SIG-M5 treated with dmso at 0.1 percent for 504 hours (cell line): ENCODE data around the gene MVK.

ENCODE experiments used
- DNase-seq: peaks from one replicate; lab custom pipeline; 2025; ENCODE audit not compliant: unreplicated experiment; lab: John Stamatoyannopoulos, UW

Gene MVK

DNA sequence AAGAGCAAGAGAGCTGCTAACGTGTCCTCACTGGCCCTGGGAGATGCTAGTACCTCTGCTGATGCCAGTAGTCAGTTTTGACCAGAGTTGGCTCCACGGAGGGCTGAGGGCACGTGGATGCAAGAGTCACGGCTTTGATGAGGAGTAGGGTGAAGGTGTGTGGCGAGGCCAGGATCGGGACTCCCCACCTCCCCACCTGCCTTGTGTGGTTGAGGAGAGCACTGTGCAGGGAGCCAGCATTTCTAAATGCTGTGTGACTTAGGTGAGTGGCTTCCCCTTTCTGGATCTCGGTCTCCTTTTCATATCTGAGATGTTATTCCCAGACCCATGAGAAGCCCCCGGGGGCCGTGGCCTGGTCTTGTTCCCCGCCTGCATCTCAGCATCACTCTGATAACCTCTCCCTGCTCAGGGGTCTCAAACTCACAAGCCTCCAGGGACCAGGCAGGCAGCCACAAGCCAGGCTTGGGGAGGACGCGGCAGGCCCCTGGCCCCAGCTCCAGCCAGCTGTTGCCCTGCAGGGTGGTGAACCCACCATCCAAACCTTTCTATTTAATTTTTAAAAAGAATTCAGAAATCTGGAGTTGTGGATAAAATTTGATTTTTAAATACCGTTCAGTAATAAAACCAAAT, 32.1 kb downstream of the MVK start:
- DNase-seq = no peak

GRCh38 chr12:109606320-109607028, 32.9 kb downstream of the MVK start:
- no peak for DNase-seq

- no peak for DNase-seq
Observed at GRCh38 chr12:109607618-109608017, 34.0 kb downstream of the MVK start.

- no peak for DNase-seq
Observed at GRCh38 chr12:109608270-109608669, 34.7 kb downstream of the MVK start.

DNA sequence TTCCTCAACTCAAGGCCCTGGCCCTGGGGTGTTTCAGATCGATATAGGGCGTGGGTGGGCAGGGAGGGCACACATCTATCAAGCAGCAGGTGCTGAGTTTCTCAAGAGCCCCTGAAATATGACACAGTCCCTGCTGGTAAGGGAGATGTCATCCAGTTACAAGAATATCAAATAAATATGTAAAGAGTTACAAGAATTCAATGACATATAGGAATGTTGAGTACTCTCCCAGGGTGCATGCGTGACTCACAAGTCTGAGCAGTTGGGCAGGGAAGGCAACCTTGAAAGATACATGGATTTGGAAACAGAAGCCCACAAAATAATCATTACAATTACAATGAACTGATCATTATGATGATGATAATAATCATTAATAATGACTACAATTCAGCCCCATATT, 35.2 kb downstream of the MVK start:
- DNase-seq = no peak

GRCh38 chr12:109609342-109609741, 35.7 kb downstream of the MVK start:
- no peak for DNase-seq

DNA sequence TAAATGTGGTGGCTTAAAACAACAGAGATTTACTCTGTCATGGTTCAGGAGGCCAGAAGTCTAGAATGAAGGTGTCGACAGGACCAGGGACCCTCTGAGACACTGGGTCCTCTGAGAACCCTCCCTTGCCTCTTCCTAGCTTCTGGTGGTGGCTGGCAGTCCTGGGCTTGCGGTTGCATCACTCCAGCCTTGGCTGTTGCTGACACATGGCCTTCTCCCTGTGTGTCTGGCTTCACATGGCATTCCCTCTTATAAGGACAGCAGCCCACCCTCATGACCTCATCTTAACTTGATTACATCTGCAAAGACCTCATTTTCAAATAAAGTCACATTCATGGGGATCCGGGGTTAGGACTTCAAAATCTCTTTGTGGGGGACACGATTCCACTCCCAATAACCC, 36.9 kb downstream of the MVK start:
- DNase-seq = no peak

GRCh38 chr12:109611223-109611622, 37.6 kb downstream of the MVK start:
- DNase-seq = no peak

DNA sequence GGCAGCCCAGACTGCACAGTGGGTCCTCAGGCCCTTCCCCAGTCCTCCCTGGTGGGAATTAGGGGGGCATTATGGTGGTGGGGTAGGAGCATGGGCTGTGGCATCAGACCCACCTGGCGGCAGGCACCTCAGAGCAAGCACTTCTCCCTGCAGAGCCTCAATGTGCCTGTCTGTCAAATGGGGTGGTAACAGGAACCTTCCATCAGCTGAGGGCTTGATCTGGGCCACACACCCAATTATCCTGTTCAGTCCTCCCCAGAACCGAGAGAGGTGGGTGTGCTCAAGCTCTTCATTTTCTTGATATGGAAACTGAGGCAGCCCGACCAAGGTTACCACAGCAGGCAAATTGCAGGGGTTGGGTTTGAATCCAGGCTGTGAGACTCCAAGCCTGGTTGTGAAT, 38.4 kb downstream of the MVK start:
- no peak for DNase-seq

- no peak for DNase-seq
Observed at GRCh38 chr12:109612975-109613502, 39.4 kb downstream of the MVK start.

DNA sequence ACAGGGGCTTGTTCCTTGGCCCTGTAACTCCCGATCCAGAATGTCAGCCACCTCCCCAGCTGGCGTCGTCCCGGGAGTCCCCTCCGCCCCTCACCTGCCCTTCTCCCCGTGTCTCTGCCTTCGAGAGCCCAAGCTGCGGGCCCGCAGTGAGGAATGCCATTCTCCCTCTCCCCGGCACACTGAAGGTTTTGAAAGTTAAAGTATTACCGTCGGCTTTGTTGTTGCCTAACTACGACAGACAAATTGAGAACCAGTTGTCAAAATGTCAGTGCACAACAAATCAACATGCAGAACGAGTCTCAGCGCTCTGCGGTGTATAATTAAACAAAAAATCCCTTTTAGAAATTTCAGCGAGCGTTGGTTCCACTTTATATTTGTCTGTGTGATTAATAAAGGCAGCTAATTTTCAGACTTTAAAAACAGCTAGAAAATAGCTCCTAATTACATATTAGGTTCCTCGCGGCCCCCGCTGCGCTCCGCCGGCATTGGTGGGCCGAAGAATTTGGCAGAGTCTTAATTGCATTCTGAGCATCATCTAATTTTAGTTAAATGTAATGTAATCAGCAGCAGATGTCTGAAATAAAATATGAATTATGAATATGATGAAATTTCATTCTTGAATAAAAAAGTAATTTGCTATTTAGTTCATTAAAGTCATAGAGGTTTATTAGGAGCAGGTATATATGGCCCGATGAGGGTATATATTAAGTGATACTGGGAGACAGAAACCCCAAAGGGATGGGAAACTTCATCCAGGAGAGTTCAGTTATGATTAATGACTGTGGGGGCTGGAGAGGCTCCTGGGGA, 40.3 kb downstream of the MVK start:
- DNase-seq = no peak

DNA sequence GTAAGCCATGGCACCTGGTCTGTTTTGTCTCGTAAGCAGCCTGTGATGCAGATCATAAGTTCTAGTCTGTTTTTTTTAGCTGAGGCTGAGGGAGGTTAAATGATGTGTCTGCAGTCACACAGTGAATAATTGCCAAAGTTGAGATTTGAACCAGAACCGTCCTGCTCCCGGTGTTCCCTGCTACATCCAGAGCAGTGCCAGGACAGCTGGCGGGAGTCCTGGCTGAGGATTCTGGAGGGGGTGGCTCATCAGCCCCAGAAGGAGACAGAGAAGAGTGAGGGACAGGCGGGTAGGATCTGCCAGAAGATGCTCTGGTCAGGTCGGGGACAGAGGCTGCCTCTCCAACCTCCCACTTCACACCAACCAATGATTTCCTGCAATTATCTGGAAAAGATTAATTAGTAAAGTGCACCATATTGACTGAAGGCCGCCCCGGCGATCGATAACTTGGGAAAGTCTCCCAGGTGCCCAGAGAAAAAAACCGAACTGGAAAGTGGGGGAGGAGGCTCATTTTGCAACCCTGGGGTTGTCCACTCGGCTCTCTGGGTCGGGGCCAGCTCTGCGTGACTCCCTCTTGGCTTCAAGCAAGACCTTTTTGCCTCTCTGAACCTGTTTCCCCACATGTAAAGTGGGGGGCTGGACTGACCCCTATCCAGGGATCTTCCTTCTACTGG, 42.1 kb downstream of the MVK start:
- no peak for DNase-seq

DNA sequence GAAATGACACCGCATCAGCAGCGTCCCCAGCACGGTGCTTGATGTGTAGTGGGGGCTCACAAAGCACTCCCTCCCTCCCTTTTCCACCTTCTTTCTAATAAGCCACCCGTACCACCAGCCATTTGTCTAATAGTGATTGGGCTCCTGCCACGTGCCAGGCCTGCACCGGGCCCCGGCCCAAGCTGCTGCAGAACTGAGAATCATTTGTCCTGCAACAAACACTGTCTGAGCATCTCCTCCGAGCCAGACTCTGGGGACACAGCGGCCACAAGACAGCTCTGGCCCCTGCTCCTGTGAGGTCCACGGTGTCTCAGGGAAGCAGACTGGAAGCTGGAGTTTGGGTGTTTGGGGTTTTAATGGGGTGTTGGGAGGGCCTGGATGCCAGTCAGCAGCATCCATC, 43.9 kb downstream of the MVK start:
- no peak for DNase-seq

- DNase-seq = no peak
Observed at GRCh38 chr12:109618082-109618481, 44.5 kb downstream of the MVK start.

DNA sequence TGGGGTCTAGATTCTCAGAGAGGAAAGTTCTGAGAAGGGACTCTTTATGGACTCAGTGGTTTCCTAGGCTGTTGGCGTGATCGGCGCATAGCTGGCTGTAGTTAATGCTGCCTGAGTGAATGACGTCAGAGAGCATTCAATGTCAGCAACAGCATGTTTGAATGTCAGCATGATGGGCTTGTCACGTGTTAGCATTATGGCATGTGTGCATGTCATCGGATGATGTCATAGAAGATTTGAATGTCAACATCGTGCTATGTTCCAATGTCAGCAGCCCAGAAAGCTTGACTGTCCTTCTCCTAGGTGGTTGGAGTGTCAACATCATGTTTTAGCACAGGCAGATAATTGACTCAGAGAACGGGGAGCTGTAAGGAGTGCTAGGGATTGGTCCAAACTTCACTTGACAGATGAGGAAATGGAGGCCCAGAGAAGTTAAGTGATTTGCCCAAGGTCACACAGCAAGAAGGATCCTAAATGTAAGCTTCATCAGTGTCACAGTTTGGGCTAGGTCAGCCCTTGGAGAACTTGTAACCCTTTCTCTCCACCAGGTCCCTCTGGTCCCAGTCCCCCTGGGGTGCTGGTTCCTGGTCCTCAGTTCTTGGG, 45.5 kb downstream of the MVK start:
- DNase-seq = no peak

DNA sequence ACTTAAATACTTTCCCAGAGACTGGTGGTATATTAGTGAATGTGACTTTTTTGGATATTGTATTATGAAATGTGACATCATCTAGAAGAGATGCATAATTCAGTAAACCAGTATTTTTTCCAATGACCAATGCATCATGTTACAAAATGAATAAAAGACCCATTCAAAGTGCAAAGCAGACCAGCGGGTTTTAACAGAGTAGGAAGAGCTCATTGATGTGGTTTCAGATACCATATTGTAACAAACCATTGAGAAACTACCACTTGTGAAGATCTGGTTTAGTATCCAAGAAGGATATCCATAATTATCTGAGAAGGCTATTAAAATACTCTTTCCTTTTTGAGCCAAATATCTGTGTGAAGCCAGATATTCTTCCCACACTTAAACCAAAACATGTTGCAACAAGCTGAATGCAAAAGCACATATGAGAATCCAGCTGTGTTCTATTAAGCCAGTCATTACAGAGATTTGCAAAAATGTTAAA, 47.7 kb downstream of the MVK start:
- no peak for DNase-seq

DNA sequence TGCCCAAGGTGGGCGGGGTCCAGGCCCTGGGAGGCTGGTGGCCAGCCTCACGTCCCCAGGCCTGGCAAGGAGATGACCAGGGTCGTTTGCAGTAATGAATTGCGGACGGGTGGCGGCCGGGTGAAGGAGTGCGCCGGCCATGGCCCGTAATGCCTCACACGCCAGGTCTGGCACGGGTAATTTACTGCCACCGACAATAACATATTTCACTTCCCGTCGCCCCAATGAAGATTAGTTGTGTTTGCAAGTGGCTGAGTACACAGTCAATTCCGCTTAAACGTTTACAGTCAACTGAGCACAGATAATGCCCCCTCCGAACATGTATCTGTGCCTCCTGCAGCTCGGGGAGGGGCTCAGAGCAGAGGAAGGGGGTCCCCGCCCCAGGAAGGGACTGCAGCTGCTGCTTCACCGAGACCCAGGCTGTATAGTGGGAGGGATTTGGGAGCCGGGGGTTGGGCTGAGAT, 48.3 kb downstream of the MVK start:
- no peak for DNase-seq

- DNase-seq = no peak
Observed at GRCh38 chr12:109624467-109624866, 50.9 kb downstream of the MVK start.

- DNase-seq = no peak
Observed at GRCh38 chr12:109625131-109625559, 51.6 kb downstream of the MVK start.

DNA sequence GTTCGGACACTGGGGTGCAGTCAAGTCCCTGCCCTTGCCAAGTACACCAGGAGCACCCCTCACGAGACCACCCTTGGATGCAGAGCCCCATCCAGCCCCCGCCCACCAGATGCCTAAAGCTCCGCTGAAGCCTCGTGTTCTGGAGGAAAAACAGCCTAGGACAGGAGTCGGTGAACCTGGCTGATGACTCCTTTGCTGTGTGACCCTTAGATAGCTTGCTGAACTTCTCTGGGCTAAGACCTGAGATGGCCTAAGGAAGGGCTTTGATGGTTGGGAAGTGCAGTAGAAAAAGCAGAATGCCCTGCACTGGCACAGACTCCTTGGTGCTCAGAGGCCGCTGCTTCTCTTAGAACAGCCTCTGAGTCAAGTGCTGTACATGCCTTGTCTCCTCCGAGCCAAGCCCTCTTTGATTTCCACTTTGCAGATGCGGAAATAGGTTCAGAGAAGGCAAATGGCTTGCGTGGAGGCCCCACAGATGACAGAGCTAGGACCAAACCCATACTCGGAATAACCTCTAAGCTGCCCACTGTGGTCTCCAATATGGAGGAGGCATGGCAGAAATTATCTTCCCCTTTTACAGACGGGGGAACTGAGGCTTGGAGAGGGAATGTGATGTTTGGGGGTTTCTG, 52.3 kb downstream of the MVK start:
- no peak for DNase-seq
